ENCODE data around the gene CNTN4. TPM values are rescaled to one million over a fixed set of nuclear protein-coding genes. Genes with fewer than 3 reads are reported as not detected.

Gene CNTN4
- total RNA-seq, 2 donors from 2014 or later, result 0.62 to 0.79 TPM

GRCh38 chr3:2847062-2847841 is 748.6 kb downstream of the CNTN4 start:
- H3K4me1 Mint-ChIP-seq (ENCODE audit: low read depth), result peaks cover 7% of the 10 kb centered on the region
- H3K4me3 Mint-ChIP-seq, result no peak overlapping the region
- ATAC-seq (replicated peaks in 1 of 2) (no peak), DNase-seq (no peak)
- no peak overlapping the region for H3K27ac Mint-ChIP-seq
- peaks cover 1% of the 10 kb centered on the region in 2 donors for H3K9me3 Mint-ChIP-seq
- no peaks in the 10 kb centered on the region for H3K36me3 Mint-ChIP-seq (ENCODE audit: insufficient read depth in 2 of 2)
- peaks cover 6% of the 10 kb centered on the region for H3K27me3 Mint-ChIP-seq (ENCODE audit: low read depth)

DNA sequence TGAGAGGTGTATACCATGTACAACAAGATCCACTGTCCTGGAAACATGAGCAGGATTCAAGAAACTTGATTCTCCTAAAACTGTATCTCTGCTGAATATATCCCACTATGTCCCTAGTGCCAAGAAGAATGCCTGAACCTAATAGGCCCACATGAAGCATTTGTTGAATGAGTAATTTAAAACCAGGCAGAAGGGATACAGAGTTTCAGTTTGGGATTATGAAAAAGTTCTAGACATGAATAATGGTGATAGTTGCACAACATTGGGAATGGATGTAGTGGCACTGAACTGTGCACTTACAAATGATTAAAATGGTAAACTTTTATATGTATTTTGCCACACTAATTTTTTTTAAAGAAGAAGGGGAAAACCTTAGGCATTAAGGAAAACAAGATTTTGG is 750.4 kb downstream of the CNTN4 start:
- no peak for ATAC-seq (replicated peaks in 1 of 2)
- no peak for DNase-seq
- Mint-ChIP-seq H3K4me3 (no peak overlapping the region), H3K27me3 (ENCODE audit: low read depth) (peaks cover 2% of the 10 kb centered on the region), H3K4me1 (ENCODE audit: low read depth) (peaks cover 7% of the 10 kb centered on the region), H3K36me3 (ENCODE audit: insufficient read depth in 2 of 2) (no peaks in the 10 kb centered on the region), H3K27ac (no peak overlapping the region), H3K9me3 (peaks cover under 1 to 1% of the 10 kb centered on the region in 2 donors)

DNA sequence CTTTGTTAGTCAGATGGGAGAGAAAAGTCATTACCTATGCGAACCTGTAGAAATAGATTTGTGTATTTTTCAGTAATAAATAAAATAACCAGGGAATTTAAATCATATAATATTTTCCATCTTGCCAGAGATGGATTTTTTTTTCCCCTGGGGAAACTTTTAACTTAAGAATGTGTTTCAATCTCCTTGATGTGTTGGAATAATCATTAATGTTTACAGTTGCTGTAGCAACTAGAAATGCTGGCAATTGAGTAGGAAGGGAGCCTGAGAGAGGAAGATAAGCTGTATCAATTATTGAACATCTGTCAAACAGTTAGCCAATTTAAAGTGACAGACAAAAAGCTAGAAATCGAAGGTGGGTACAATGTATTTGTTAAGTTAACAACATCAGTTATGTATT is 752.0 kb downstream of the CNTN4 start:
- no peaks in the 10 kb centered on the region for H3K9me3 Mint-ChIP-seq
- no peaks in the 10 kb centered on the region for H3K36me3 Mint-ChIP-seq (ENCODE audit: insufficient read depth in 2 of 2)
- no peaks in the 10 kb centered on the region for H3K27me3 Mint-ChIP-seq (ENCODE audit: low read depth)
- H3K4me3 Mint-ChIP-seq, result no peak overlapping the region
- no peak for ATAC-seq (replicated peaks in 1 of 2)
- DNase-seq, result no peak
- H3K4me1 Mint-ChIP-seq (ENCODE audit: low read depth), result peaks cover 7% of the 10 kb centered on the region
- no peak overlapping the region for H3K27ac Mint-ChIP-seq

- H3K4me1 Mint-ChIP-seq (ENCODE audit: low read depth), result peaks cover 7% of the 10 kb centered on the region
- H3K9me3 Mint-ChIP-seq, result no peaks in the 10 kb centered on the region
- no peaks in the 10 kb centered on the region for H3K27me3 Mint-ChIP-seq (ENCODE audit: low read depth)
- no peak for DNase-seq
- no peak overlapping the region for H3K27ac Mint-ChIP-seq
- no peak for ATAC-seq (replicated peaks in 1 of 2)
- H3K36me3 Mint-ChIP-seq (ENCODE audit: insufficient read depth in 2 of 2), result no peaks in the 10 kb centered on the region
- no peak overlapping the region for H3K4me3 Mint-ChIP-seq
Observed at GRCh38 chr3:2851361-2851760, 752.7 kb downstream of the CNTN4 start.

- Mint-ChIP-seq H3K4me3 (no peak overlapping the region), H3K27ac (no peak overlapping the region), H3K9me3 (no peaks in the 10 kb centered on the region), H3K4me1 (ENCODE audit: low read depth) (peaks cover 7% of the 10 kb centered on the region), H3K27me3 (ENCODE audit: low read depth) (no peaks in the 10 kb centered on the region), H3K36me3 (ENCODE audit: insufficient read depth in 2 of 2) (no peaks in the 10 kb centered on the region)
- DNase-seq (no peak), ATAC-seq (replicated peaks in 1 of 2) (no peak)
Observed at GRCh38 chr3:2851835-2852234, 753.2 kb downstream of the CNTN4 start.

DNA sequence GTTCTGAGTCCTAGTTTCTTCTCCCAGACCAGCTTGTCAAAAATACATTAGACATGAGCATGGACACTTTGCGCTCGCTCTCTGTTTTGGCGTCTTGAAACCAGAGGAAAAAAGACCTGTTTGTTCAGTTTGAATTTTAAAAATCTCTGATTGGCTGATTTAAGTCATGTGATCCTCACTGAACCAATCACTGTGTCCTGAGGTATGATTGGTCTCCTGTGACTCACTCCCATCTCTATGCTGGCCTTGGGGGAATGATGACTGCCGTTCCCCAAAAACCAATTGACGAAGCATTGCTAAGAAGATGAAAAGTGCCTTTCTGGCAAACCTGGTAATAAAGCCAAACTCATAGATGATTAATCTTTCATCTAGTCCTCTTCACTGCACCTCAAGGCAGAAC is 755.0 kb downstream of the CNTN4 start:
- DNase-seq (no peak), ATAC-seq (replicated peaks in 1 of 2) (no peak)
- Mint-ChIP-seq H3K4me3 (no peak overlapping the region), H3K4me1 (ENCODE audit: low read depth) (peaks cover 7% of the 10 kb centered on the region), H3K9me3 (no peaks in the 10 kb centered on the region), H3K36me3 (ENCODE audit: insufficient read depth in 2 of 2) (no peaks in the 10 kb centered on the region), H3K27ac (no peak overlapping the region), H3K27me3 (ENCODE audit: low read depth) (no peaks in the 10 kb centered on the region)

DNA sequence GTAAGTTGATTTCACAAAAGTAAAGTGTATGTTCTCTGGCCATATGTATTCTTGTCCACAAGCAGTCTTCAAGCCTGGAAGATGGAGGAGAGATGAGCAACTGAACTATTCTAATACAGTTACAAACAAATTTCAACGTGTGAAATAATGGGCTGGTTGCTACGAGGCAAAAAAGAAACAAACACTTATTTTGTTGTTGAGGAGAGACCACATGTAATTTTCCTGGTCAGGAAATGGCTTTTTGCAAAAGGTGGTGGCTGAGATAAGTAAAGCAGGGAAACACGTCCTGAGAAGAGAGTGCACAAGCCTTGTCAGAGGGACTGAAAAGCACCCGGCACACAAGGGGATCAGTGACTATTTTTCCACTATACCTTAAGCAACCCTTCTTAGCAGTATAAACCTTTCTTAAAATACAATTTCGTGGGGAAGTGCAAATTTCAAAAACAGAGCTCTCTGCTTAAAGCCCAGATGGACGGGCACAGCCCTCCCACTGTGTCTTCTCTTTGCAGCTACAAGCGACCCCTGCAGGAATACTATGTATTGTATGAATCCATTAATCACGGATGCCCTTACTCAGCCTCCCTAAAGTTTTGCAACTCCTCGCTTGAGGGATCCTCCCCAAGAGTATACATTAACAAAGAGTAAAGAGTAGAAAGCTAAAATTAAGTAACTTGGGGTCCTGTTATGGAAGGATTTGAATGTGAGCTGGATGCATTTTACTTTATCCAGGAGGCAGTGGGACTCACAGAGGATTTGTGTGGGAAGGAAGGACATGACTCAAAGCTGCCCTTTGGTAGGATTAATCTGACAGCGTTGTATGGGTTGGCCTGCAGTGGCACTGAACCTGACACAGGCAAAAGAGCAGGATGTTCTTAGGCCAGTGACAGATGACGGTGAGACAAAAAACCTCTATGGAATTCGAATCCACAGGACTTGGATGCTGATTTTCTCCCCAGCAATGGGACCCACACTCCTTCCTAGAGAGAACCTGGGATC is 757.8 kb downstream of the CNTN4 start:
- Mint-ChIP-seq H3K27me3 (ENCODE audit: low read depth) (no peaks in the 10 kb centered on the region), H3K4me1 (ENCODE audit: low read depth) (no peaks in the 10 kb centered on the region), H3K4me3 (no peak overlapping the region), H3K36me3 (ENCODE audit: insufficient read depth in 2 of 2) (no peaks in the 10 kb centered on the region), H3K27ac (no peak overlapping the region), H3K9me3 (no peaks in the 10 kb centered on the region)
- no peak for ATAC-seq (replicated peaks in 1 of 2)
- no peak for DNase-seq

GRCh38 chr3:2860626-2861025 is 762.0 kb downstream of the CNTN4 start:
- H3K4me3 Mint-ChIP-seq, result no peak overlapping the region
- H3K9me3 Mint-ChIP-seq, result no peaks in the 10 kb centered on the region
- no peaks in the 10 kb centered on the region for H3K27me3 Mint-ChIP-seq (ENCODE audit: low read depth)
- H3K36me3 Mint-ChIP-seq (ENCODE audit: insufficient read depth in 2 of 2), result no peaks in the 10 kb centered on the region
- H3K4me1 Mint-ChIP-seq (ENCODE audit: low read depth), result no peaks in the 10 kb centered on the region
- ATAC-seq (replicated peaks in 1 of 2) (no peak), DNase-seq (no peak)
- no peak overlapping the region for H3K27ac Mint-ChIP-seq

GRCh38 chr3:2861120-2861519 is 762.5 kb downstream of the CNTN4 start:
- ATAC-seq (replicated peaks in 1 of 2), result no peak
- Mint-ChIP-seq H3K27ac (no peak overlapping the region), H3K4me1 (ENCODE audit: low read depth) (no peaks in the 10 kb centered on the region)

GRCh38 chr3:2861920-2862319 is 763.3 kb downstream of the CNTN4 start:
- Mint-ChIP-seq H3K27ac (no peak overlapping the region), H3K27me3 (ENCODE audit: low read depth) (no peaks in the 10 kb centered on the region), H3K4me1 (ENCODE audit: low read depth) (no peaks in the 10 kb centered on the region), H3K36me3 (ENCODE audit: insufficient read depth in 2 of 2) (no peaks in the 10 kb centered on the region), H3K4me3 (no peak overlapping the region), H3K9me3 (no peaks in the 10 kb centered on the region)
- ATAC-seq (replicated peaks in 1 of 2), result peak in 1 of 2 donors; percentile 52
- DNase-seq, result no peak

More at GRCh38 chr3:2861120-2861519, 762.5 kb downstream of the CNTN4 start:
- Mint-ChIP-seq H3K27me3 (ENCODE audit: low read depth) (no peaks in the 10 kb centered on the region), H3K9me3 (no peaks in the 10 kb centered on the region), H3K4me3 (no peak overlapping the region), H3K36me3 (ENCODE audit: insufficient read depth in 2 of 2) (no peaks in the 10 kb centered on the region)
- no peak for DNase-seq

- Mint-ChIP-seq H3K36me3 (ENCODE audit: insufficient read depth in 2 of 2) (no peaks in the 10 kb centered on the region), H3K4me1 (ENCODE audit: low read depth) (no peaks in the 10 kb centered on the region), H3K4me3 (no peak overlapping the region), H3K27ac (no peak overlapping the region), H3K27me3 (ENCODE audit: low read depth) (peaks cover 4% of the 10 kb centered on the region), H3K9me3 (no peaks in the 10 kb centered on the region)
- no peak for ATAC-seq (replicated peaks in 1 of 2)
- no peak for DNase-seq
Observed at GRCh38 chr3:2862366-2862765, 763.7 kb downstream of the CNTN4 start.

GRCh38 chr3:2863127-2863526 is 764.5 kb downstream of the CNTN4 start:
- Mint-ChIP-seq H3K4me1 (ENCODE audit: low read depth) (no peaks in the 10 kb centered on the region), H3K27ac (peak overlapping the region; percentile 36)

GRCh38 chr3:2869905-2870304 is 771.2 kb downstream of the CNTN4 start:
- Mint-ChIP-seq H3K4me3 (no peak overlapping the region), H3K4me1 (ENCODE audit: low read depth) (no peaks in the 10 kb centered on the region), H3K9me3 (no peaks in the 10 kb centered on the region), H3K27ac (no peak overlapping the region), H3K27me3 (ENCODE audit: low read depth) (peaks cover 15% of the 10 kb centered on the region), H3K36me3 (ENCODE audit: insufficient read depth in 2 of 2) (no peaks in the 10 kb centered on the region)
- no peak for DNase-seq
- ATAC-seq (replicated peaks in 1 of 2), result no peak

More at GRCh38 chr3:2863127-2863526, 764.5 kb downstream of the CNTN4 start:
- Mint-ChIP-seq H3K36me3 (ENCODE audit: insufficient read depth in 2 of 2) (no peaks in the 10 kb centered on the region), H3K4me3 (no peak overlapping the region), H3K9me3 (no peaks in the 10 kb centered on the region), H3K27me3 (ENCODE audit: low read depth) (peaks cover 8% of the 10 kb centered on the region)
- ATAC-seq (replicated peaks in 1 of 2), result no peak
- no peak for DNase-seq
